H1 (cell line): ENCODE results near the gene TCP11X1. TPM values are rescaled to one million over a fixed set of nuclear protein-coding genes. Genes with fewer than 3 reads are reported as not detected.
"Not testable (repeated sequence)": the region's sequence is repeated elsewhere in the genome, so short reads cannot be mapped to it uniquely, and the experiment has no call there.

ENCODE experiments used
- CTCF ChIA-PET: fragments of 300-600 bp; sonication (Branson Sonifier 250); formaldehyde crosslinking; loops from one replicate; lab custom pipeline; 2021; ENCODE audit not compliant: partially characterized antibody; lab: Charles Lee
- POLR2A ChIA-PET: fragments of 300-600 bp; sonication (Branson Sonifier 250); formaldehyde crosslinking; loops from one replicate; lab custom pipeline; 2021; ENCODE audit warnings: inconsistent platforms; ENCODE audit not compliant: partially characterized antibody; lab: Charles Lee
- DNase-seq, 2 experiments: peaks; one replicate each; pipeline versions ENCODE4 v3.0.0 to v3.0.0-alpha.2; 2010 to 2022; ENCODE audit warnings: low spot score in 2 of 2, low read depth in 1 of 2, mixed read lengths in 1 of 2
- FAIRE-seq: peaks from 2 replicates; lab custom pipeline; 2011; peaks lifted over from hg19 to GRCh38; lab: Jason Lieb, UNC
- H2AFZ ChIP-seq: 2 replicates; pipeline ENCODE4 v1.8.1; 2012; ENCODE audit warnings: low read length, inconsistent platforms
- H2AK5ac ChIP-seq: 2 replicates; pipeline ENCODE4 v1.6.1; 2013; ENCODE audit warnings: low read depth, low read length
- H2BK120ac ChIP-seq: replicated peaks from 2 replicates; pipeline ENCODE3; 2013; ENCODE audit warnings: low read depth, low read length, inconsistent platforms
- H2BK12ac ChIP-seq: 2 replicates; pipeline ENCODE4 v1.6.1; 2013; ENCODE audit warnings: low read depth, low read length
- H2BK15ac ChIP-seq: 2 replicates; pipeline ENCODE4 v1.6.1; 2013; ENCODE audit warnings: low read length
- H2BK20ac ChIP-seq: 2 replicates; pipeline ENCODE4 v1.6.1; 2013; ENCODE audit warnings: low read length
- H2BK5ac ChIP-seq: 2 replicates; pipeline ENCODE4 v1.6.1; 2013; ENCODE audit warnings: low read depth, low read length
- H3K14ac ChIP-seq: 2 replicates; pipeline ENCODE4 v1.6.1; 2013; ENCODE audit warnings: inconsistent platforms; ENCODE audit not compliant: insufficient read length
- H3K18ac ChIP-seq: 2 replicates; pipeline ENCODE4 v1.6.1; 2013; ENCODE audit warnings: low read length; ENCODE audit errors: extremely low read depth
- H3K23ac ChIP-seq: 2 replicates; pipeline ENCODE4 v1.6.1; 2013; ENCODE audit warnings: inconsistent platforms; ENCODE audit not compliant: insufficient read length
- H3K23me2 ChIP-seq: 2 replicates; pipeline ENCODE4 v1.6.1; 2013; ENCODE audit warnings: low read depth, low read length
- H3K27ac ChIP-seq: 2 replicates; pipeline ENCODE4 v1.6.1; 2011; ENCODE audit warnings: low read depth, low read length, inconsistent platforms
- H3K27me3 ChIP-seq, 4 experiments: replicated peaks in 1 of 4; 1 replicate in 1 of 4; 2 replicates in 3 of 4; pipeline versions ENCODE4 v1.6.1 to v1.8.1; 2011 to 2013; ENCODE audit warnings: low read length in 3 of 4, mild to moderate bottlenecking in 3 of 4, inconsistent platforms in 2 of 4, mixed read lengths in 2 of 4, moderate library complexity in 1 of 4; ENCODE audit not compliant: control insufficient read depth in 3 of 4, insufficient read depth in 3 of 4; ENCODE audit errors: extremely low read depth in 1 of 4
- H3K36me3 ChIP-seq, 4 experiments: 2 replicates each; pipeline versions ENCODE4 v1.6.1 to v1.8.1; 2011 to 2013; ENCODE audit warnings: mild to moderate bottlenecking in 4 of 4, low read length in 3 of 4, moderate library complexity in 2 of 4, control low read depth in 1 of 4, inconsistent platforms in 1 of 4; ENCODE audit not compliant: insufficient read depth in 4 of 4, control insufficient read depth in 2 of 4
- H3K4ac ChIP-seq: replicated peaks from 2 replicates; pipeline ENCODE3; 2013; ENCODE audit warnings: low read length, low read depth, mixed read lengths, inconsistent platforms; ENCODE audit not compliant: insufficient read length
- H3K4me1 ChIP-seq, 4 experiments: replicated peaks in 1 of 4; 1 replicate in 1 of 4; 2 replicates in 3 of 4; pipeline versions ENCODE4 v1.6.1 to v1.8.1; 2011 to 2013; ENCODE audit warnings: low read length in 3 of 4, inconsistent platforms in 2 of 4, mixed read lengths in 1 of 4; ENCODE audit not compliant: insufficient read depth in 4 of 4, control insufficient read depth in 3 of 4
- H3K4me2 ChIP-seq, 2 experiments: 2 replicates each; pipeline versions ENCODE4 v1.6.1 to v1.8.1; 2011 to 2013; ENCODE audit warnings: low read depth in 2 of 2, low read length in 2 of 2, control low read depth in 1 of 2, inconsistent platforms in 1 of 2, mild to moderate bottlenecking in 1 of 2; ENCODE audit not compliant: insufficient read depth in 1 of 2
- H3K4me3 ChIP-seq, 4 experiments: fragments of 200-600, 300-600 bp in 1 of 4; sonication (generic), shearing (Covaris generic), sonication (Bioruptor Twin) in 1 of 4; 2 replicates each; pipeline versions ENCODE4 v1.5.1 to v1.8.1; 2011 to 2016; ENCODE audit warnings: low read length in 4 of 4, low read depth in 3 of 4, control low read depth in 2 of 4, inconsistent platforms in 2 of 4, mild to moderate bottlenecking in 2 of 4, mixed read lengths in 1 of 4, moderate library complexity in 1 of 4; ENCODE audit not compliant: insufficient read depth in 2 of 4; ENCODE audit errors: extremely low read depth in 1 of 4
- H3K56ac ChIP-seq: replicated peaks from 2 replicates; pipeline ENCODE3; 2013; ENCODE audit warnings: low read depth, mild to moderate bottlenecking, mixed read lengths, low read length, inconsistent platforms; ENCODE audit not compliant: insufficient read length
- H3K79me1 ChIP-seq: 2 replicates; pipeline ENCODE4 v1.6.1; 2013; ENCODE audit warnings: low read depth, low read length, control low read depth
- H3K79me2 ChIP-seq, 2 experiments: 2 replicates each; pipeline versions ENCODE4 v1.6.1 to v1.8.1; 2012 to 2013; ENCODE audit warnings: low read length in 2 of 2, mild to moderate bottlenecking in 2 of 2, inconsistent platforms in 1 of 2; ENCODE audit not compliant: insufficient read depth in 2 of 2, control insufficient read depth in 1 of 2
- H3K9ac ChIP-seq, 4 experiments: replicated peaks in 1 of 4; 1 replicate in 1 of 4; 2 replicates in 3 of 4; pipeline versions ENCODE4 v1.6.1 to v1.8.1; 2011 to 2013; ENCODE audit warnings: low read depth in 3 of 4, low read length in 3 of 4, control low read depth in 2 of 4, mild to moderate bottlenecking in 2 of 4, moderate library complexity in 2 of 4, inconsistent platforms in 1 of 4; ENCODE audit errors: extremely low read depth in 1 of 4
- H3K9me3 ChIP-seq, 2 experiments: 2 replicates each; pipeline versions ENCODE4 v1.6.1 to v1.8.1; 2012 to 2013; ENCODE audit warnings: mild to moderate bottlenecking in 2 of 2, moderate library complexity in 2 of 2, control low read depth in 1 of 2, inconsistent platforms in 1 of 2, low read depth in 1 of 2, low read length in 1 of 2, mixed read lengths in 1 of 2; ENCODE audit not compliant: insufficient read depth in 2 of 2
- H4K20me1 ChIP-seq, 2 experiments: replicated peaks in 1 of 2; 2 replicates each; pipeline versions ENCODE3 to v1.8.1; 2011 to 2013; ENCODE audit warnings: inconsistent platforms in 2 of 2, low read length in 2 of 2, mild to moderate bottlenecking in 1 of 2; ENCODE audit not compliant: insufficient read depth in 2 of 2, control insufficient read depth in 1 of 2
- H4K5ac ChIP-seq: 2 replicates; pipeline ENCODE4 v1.6.1; 2013; ENCODE audit warnings: low read length, low read depth, mixed read lengths, inconsistent platforms; ENCODE audit not compliant: insufficient read length
- H4K8ac ChIP-seq: 2 replicates; pipeline ENCODE4 v1.8.0; 2013; ENCODE audit warnings: mild to moderate bottlenecking, moderate library complexity, low read length, inconsistent platforms; ENCODE audit not compliant: insufficient read depth; ENCODE audit errors: extremely low read depth
- H4K91ac ChIP-seq: replicated peaks from 2 replicates; pipeline ENCODE3; 2013; ENCODE audit warnings: low read length, mixed read lengths, inconsistent platforms; ENCODE audit not compliant: insufficient read length
- WGBS, 2 experiments: shearing (Covaris generic) in 1 of 2; methylation state at CpG; one replicate each; pipeline versions ENCODE4 v1.1.6 to v1.1.7; 2013 to 2015; ENCODE audit warnings: low lambda C conversion rate in 2 of 2, mixed read lengths in 2 of 2, inconsistent platforms in 1 of 2, low coverage in 1 of 2, missing lambda C conversion rate in 1 of 2; ENCODE audit not compliant: insufficient replicate concordance in 2 of 2, insufficient coverage in 1 of 2, insufficient read length in 1 of 2; ENCODE audit errors: extremely low coverage in 1 of 2, missing lambda C conversion rate in 1 of 2; 5-methylcytosine and 5-hydroxymethylcytosine counted together
- polyA plus RNA-seq, 7 experiments: library from polyadenylated mRNA; depleted of rRNA in 3 of 7; stranded (reverse) in 5 of 7; unstranded in 2 of 7; fragments of >200 nt in 5 of 7; fragments of 200-250 nt in 2 of 7; gene quantifications; 1 replicate in 5 of 7; 2 replicates in 1 of 7; 4 replicates in 1 of 7; pipeline versions ENCODE4 v1.2.1 to v1.2.3, GENCODE V29; 2011 to 2013; ENCODE audit warnings: missing spikeins in 2 of 7, mixed read lengths in 2 of 7
- total RNA-seq: library from RNA; stranded (reverse); fragmentation: NEBNext Ultra II Directional; extraction: Animal tissue kit (Norgen Biotek cat#: 25700); gene quantifications from 2 replicates; pipeline ENCODE4 v1.2.1, GENCODE V29; 2021

Gene TCP11X1
- total and polyA plus RNA-seq, 2 of the 8 experiments (the other 6 are each of a cell fraction or from before 2014, with no cell fraction given) = not detected

- H4K20me1 ChIP-seq, H3K4me3 ChIP-seq, POLR2A ChIA-PET, CTCF ChIA-PET, H3K9ac ChIP-seq, H2BK15ac ChIP-seq, H2AK5ac ChIP-seq, H2BK20ac ChIP-seq, H3K79me1 ChIP-seq, H2BK120ac ChIP-seq, H3K23me2 ChIP-seq, H3K4me1 ChIP-seq, H4K91ac ChIP-seq, H3K4me2 ChIP-seq, H3K23ac ChIP-seq, H3K14ac ChIP-seq, H3K18ac ChIP-seq, H4K5ac ChIP-seq, DNase-seq, H3K56ac ChIP-seq, H3K27ac ChIP-seq, H3K27me3 ChIP-seq, H4K8ac ChIP-seq, H3K9me3 ChIP-seq, H2AFZ ChIP-seq, H2BK5ac ChIP-seq, H2BK12ac ChIP-seq, H3K4ac ChIP-seq, H3K36me3 ChIP-seq, FAIRE-seq, H3K79me2 ChIP-seq: not testable (repeated sequence)
- no CpG with 5 or more reads among the region's 5 CpGs for WGBS, 2 experiments
These were observed 7.2 kb upstream of the TCP11X1 start for GRCh38 chrX:102207940-102208339.

DNA sequence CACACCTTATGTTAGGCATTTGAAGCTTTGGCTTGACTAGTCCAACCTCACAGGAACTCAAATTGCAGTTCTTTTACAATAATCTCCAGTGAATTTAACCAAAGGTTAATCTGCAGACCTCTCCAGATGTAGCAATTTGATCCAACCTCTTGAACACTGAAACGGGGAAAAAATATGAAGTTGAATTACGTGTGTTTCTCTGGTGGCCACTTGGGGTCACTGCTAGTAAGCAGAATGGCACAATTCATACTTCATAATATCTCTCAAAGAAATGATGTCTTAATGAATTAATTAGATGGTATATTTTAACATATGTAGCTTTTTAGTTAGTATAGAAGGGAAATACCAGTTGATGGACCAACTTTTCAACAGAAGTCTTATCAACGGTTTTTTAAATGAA, 1.4 kb downstream of the TCP11X1 start:
- H3K79me2 ChIP-seq, H2AFZ ChIP-seq, H3K9ac ChIP-seq, H3K79me1 ChIP-seq, H3K4ac ChIP-seq, H3K14ac ChIP-seq, H2BK15ac ChIP-seq, H4K8ac ChIP-seq, H2AK5ac ChIP-seq, H4K20me1 ChIP-seq, DNase-seq, H3K27me3 ChIP-seq, H3K27ac ChIP-seq, H2BK12ac ChIP-seq, H3K18ac ChIP-seq, H3K4me3 ChIP-seq, H3K56ac ChIP-seq, H2BK20ac ChIP-seq, H3K4me1 ChIP-seq, FAIRE-seq, H3K36me3 ChIP-seq, H2BK5ac ChIP-seq, H3K9me3 ChIP-seq, H4K91ac ChIP-seq, H3K23ac ChIP-seq, POLR2A ChIA-PET, H2BK120ac ChIP-seq, H4K5ac ChIP-seq, H3K23me2 ChIP-seq, CTCF ChIA-PET, H3K4me2 ChIP-seq: not testable (repeated sequence)
- no CpG with 5 or more reads among the region's 3 CpGs for WGBS, 2 experiments
